OCI-LY3 (cell line): Measurements from ENCODE around the gene RAB32.

Source experiments
- EZH2phosphoT487 ChIP-seq: fragments of 200-600 bp; shearing (Covaris generic); IDR thresholded peaks from 2 replicates; pipeline ENCODE4 v1.6.1; 2018; ENCODE audit warnings: antibody characterized with exemption, mixed run types, low read depth
- TF ChIP-seq, protein P1 (sequence below): fragments of 200-600, 300-600 bp; sonication (generic); IDR thresholded peaks from 2 replicates; pipeline ENCODE4 v1.5.1; 2014; ENCODE audit warnings: antibody characterized with exemption, low read length, low read depth

DNA sequence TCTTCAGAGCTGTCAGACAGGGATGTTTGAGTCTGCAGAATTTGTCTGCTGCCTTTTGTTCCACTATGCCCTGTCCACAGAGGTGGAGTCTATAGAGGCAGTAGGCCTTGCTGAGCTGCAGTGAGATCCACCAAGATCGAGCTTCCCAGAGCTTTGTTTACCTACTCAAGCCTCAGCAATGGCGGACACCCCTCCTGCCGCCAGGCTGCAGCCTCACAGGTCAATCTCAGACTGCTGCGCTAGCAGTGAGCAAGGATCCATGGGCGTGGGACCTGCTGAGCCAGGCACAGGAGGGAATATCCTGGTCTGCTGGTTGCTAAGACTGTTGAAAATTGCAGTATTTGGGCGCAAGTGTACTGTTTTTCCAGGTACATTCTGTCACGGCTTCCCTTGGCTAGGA lies 28.4 kb upstream of the RAB32 start:
- TF ChIP-seq, protein P1, sequence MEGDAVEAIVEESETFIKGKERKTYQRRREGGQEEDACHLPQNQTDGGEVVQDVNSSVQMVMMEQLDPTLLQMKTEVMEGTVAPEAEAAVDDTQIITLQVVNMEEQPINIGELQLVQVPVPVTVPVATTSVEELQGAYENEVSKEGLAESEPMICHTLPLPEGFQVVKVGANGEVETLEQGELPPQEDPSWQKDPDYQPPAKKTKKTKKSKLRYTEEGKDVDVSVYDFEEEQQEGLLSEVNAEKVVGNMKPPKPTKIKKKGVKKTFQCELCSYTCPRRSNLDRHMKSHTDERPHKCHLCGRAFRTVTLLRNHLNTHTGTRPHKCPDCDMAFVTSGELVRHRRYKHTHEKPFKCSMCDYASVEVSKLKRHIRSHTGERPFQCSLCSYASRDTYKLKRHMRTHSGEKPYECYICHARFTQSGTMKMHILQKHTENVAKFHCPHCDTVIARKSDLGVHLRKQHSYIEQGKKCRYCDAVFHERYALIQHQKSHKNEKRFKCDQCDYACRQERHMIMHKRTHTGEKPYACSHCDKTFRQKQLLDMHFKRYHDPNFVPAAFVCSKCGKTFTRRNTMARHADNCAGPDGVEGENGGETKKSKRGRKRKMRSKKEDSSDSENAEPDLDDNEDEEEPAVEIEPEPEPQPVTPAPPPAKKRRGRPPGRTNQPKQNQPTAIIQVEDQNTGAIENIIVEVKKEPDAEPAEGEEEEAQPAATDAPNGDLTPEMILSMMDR: no peak
- TF ChIP-seq EZH2phosphoT487: no peak
